Activated CD8-positive, alpha-beta memory T cell treated with anti-CD3 and anti-CD28 coated beads, Interleukin-2, amount 50 U/mL, for 24 hours (primary cell): ENCODE measurements around the gene KRTAP22-1.

ENCODE experiments used
- DNase-seq: peaks from one replicate; pipeline ENCODE4 v3.0.0-alpha.2; 2020; ENCODE audit errors: extremely low read depth

Gene KRTAP22-1

GRCh38 chr21:30600787-30601186, at the start of gene KRTAP22-1:
KRTAP22-1 (plus strand) TSS chr21:30601087.
- no peak for DNase-seq

- no peak for DNase-seq
Measured at GRCh38 chr21:30552782-30553181, 48.1 kb upstream of the KRTAP22-1 start.

DNA sequence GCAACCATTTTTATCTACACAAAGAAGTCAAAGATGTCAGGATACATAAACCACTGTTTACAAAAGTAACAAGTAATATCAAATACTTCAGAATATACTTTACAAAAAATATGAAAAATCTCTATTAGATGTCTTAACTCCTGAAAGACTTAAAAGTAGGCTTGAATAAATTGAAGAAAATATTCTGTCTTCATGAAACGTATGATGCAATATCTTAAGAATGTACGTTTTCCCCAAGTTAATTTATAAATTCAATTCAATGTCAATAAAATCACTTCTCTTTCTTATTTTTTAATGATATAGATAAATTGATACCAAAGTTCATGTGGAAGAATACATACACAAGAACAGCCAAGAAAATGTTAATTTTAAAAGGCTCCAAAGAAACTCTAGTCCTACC, 45.8 kb upstream of the KRTAP22-1 start:
- no peak for DNase-seq

DNA sequence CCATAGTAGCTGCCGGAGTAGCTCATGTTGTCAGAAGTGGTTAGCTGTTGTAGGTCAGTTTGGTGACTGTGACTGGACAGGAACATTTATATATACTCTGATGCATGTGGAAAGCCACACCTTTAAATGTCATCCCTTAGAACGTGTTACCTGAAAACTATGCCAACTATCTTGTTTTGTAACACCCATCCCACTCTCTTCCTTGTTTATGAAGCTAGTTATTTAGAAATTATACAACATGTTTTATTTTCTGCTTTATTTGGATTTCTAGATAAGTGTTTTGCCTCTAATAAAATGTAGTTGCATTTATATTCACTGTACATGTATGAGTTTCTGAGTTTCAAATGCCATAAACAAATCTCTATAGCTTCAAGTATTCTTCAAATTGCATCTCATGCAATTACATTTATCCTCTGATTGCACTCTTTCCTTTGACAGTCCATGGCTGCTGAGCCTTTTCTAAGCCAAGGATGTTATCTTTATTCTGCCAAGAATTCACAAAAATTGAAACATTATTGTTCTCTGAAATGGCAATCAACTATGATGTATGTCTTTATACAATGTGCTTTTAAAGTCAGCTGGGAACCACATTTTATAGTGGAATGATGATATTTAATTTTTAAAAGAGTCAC, 39.5 kb upstream of the KRTAP22-1 start, which contains the start of gene KRTAP19-7:
TSS of gene KRTAP19-7 (minus strand) at position 51 of the 632 bp plus-strand sequence. CDS start at position 26, 25 bp downstream.
- DNase-seq: no peak

DNA sequence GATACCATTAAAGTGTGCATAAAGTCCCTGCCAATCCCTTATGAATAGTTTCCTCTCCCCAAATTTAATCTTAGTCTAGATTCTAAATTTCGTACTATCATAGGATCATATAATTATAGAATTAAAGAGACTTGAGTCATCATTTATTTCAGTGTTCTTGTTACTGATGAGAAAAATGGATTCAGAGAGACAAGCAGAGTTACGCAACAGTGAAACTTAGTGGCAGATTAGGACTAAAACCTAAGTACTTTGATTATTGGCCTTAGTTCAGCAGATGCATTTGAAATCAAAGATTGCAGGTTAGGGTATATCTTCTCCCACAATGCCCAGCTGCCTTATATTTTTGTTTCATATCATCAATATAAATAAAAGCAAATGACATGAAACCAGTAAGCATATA, 38.9 kb upstream of the KRTAP22-1 start:
- no peak for DNase-seq

- DNase-seq: no peak
Measured at GRCh38 chr21:30563072-30563471, 37.8 kb upstream of the KRTAP22-1 start.

DNA sequence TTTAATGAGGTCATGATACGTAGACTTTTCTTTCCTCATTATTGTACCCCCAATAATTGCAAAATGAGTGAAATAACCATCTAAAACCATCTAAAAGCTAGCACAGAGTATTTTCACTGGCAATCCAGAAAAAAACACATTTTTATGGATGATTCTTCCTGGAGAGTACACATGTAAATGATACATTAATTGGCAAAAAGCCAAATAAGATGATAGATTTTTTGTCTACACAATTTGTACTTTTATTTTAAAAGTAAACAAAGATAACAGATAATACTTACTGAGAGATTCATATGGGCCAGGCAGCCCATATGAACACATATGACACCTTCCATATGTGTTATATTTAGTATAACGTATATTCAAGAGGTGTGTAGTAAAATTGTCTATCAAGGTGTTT, 37.3 kb upstream of the KRTAP22-1 start:
- DNase-seq: no peak

GRCh38 chr21:30567617-30568016, 33.3 kb upstream of the KRTAP22-1 start:
- no peak for DNase-seq

GRCh38 chr21:30577766-30578165, 23.1 kb upstream of the KRTAP22-1 start:
- no peak for DNase-seq

DNA sequence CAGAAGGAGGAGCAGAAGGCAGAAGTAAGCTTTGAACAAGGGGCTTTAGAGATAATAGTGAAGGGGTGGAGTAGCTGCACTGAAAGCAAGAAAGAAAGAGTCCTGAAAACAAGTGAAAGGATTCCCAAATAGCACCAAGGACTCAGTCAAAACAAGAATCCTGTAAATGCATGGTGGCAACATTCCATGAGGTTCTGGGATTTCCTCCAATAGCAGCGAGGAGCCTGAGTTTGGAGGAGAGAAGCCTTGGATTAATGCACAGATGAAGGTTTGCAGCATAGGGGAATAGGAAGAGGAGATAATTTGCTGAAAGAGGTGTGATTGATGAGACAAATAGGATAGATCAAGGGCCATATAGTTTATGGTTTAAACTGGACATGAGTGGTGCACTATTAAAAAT, 21.5 kb upstream of the KRTAP22-1 start:
- no peak for DNase-seq

GRCh38 chr21:30580132-30580531, 20.8 kb upstream of the KRTAP22-1 start:
- no peak for DNase-seq

- DNase-seq: no peak
Measured at GRCh38 chr21:30582870-30583269, 18.0 kb upstream of the KRTAP22-1 start.

GRCh38 chr21:30590297-30590696, 10.6 kb upstream of the KRTAP22-1 start, which contains the start of gene KRTAP22-2:
KRTAP22-2 (minus strand) TSS chr21:30590397.
- no peak for DNase-seq

DNA sequence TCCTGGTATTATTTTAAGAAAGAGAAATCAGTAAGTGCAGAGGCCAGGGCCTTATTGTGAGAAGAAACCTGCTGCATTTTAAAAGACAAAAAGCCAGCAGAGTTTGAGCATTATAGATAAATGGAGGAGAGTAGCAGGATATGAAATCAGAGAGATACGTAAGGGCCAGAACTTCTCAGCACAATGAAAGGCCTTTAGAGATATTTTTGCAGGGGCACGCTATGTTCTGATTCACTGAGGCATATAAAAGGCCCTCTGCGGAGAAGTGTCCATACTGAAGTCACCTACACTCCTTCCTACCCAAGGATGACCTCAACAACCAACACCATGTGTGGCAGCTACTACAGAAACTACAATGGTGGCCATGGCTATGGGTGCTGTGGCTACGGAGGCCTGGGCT, 8.7 kb upstream of the KRTAP22-1 start, which contains the start of gene KRTAP6-3:
TSS of gene KRTAP6-3 (plus strand) at position 301 of the 400 bp plus-strand sequence. CDS start at position 307, 6 bp downstream.
- DNase-seq: no peak

DNA sequence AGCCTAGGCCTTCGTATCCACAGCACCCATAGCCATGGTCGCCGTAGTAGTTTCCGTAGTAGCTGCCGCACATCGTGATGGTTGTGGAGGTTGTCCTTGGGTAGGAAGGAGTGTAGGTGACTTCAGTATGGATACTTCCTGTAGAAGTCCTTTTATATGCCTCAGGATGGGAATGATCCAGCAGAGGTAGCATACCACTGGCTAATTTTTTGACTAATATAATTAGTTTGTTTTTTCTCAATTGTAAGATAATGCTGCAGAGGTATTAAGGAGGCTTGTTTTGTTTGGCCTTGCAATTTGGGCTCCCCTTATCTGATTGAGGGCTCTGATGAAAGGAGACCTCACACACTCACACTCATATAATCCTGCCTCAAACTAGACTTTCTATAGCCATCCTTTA, 2.1 kb upstream of the KRTAP22-1 start, which contains the start of gene KRTAP6-2:
TSS of gene KRTAP6-2 (minus strand) at position 101 of the 400 bp plus-strand sequence. CDS start at position 73, 28 bp downstream.
- DNase-seq: no peak

GRCh38 chr21:30605968-30606367, 5.1 kb downstream of the KRTAP22-1 start:
- no peak for DNase-seq

GRCh38 chr21:30612132-30612531, 11.2 kb downstream of the KRTAP22-1 start:
- no peak for DNase-seq

- DNase-seq: no peak
Measured at GRCh38 chr21:30613836-30614235, 12.9 kb downstream of the KRTAP22-1 start, which contains the start of gene KRTAP6-1. KRTAP6-1 (minus strand) TSS chr21:30613930; CDS start chr21:30613904, 26 bp downstream.

- DNase-seq: no peak
Measured at GRCh38 chr21:30615199-30615598, 14.3 kb downstream of the KRTAP22-1 start.

- no peak for DNase-seq
Measured at GRCh38 chr21:30616125-30616524, 15.2 kb downstream of the KRTAP22-1 start, which contains the start of gene KRTAP20-1. KRTAP20-1 (plus strand) TSS chr21:30616425; CDS start chr21:30616455, 30 bp downstream.

DNA sequence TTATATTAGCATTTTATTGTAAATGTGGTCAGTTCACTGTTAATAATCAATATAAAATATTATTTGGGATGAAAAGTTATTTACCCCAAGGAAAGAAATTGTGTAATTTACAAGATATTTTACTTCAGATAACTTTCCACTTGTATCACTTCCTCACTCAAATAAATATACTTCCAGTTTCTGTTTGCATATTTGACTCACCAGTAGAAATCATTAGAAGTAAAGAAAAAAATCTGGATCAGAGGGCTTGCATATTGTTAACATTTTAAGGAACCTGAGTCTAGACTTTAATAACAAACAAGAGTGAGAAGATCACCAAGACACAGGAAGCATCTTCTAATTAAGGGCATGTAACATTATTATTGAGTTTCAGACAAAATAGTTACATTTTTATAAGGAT, 19.2 kb downstream of the KRTAP22-1 start:
- DNase-seq: no peak

- no peak for DNase-seq
Measured at GRCh38 chr21:30620522-30620921, 19.6 kb downstream of the KRTAP22-1 start, which contains the start of gene KRTAP20-4. KRTAP20-4 (plus strand) TSS chr21:30620627.

DNA sequence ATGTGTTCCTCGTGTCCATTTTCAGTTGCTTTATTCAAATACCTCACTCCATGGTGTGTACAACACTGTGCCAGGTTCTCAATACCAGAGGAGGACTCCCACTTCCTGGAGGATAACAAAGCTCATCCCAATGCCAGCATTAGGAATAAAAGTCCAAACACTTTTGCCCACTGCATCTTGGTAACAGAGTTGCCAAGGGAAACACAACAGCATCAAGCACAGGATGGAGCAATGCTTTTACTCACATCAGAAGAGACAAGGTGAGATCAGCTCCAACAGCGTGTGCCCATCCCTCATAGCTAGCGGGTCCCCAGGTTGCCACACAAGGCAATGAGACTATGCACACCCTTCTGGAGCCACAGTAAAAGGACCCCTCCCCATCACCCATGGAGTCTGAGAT, 22.5 kb downstream of the KRTAP22-1 start:
- no peak for DNase-seq
